ENCODE data around the gene RALGDS. TPM values are rescaled to one million over a fixed set of nuclear protein-coding genes. Genes with fewer than 3 reads are reported as not detected.
"Not testable (repeated sequence)": the region's sequence is repeated elsewhere in the genome, so short reads cannot be mapped to it uniquely, and the experiment has no call there.

The RALGDS gene
- total and polyA plus RNA-seq, 2 donors (not counting 1 experiment from before 2014, with no cell fraction given), result 62.4 to 88.0 TPM

DNA sequence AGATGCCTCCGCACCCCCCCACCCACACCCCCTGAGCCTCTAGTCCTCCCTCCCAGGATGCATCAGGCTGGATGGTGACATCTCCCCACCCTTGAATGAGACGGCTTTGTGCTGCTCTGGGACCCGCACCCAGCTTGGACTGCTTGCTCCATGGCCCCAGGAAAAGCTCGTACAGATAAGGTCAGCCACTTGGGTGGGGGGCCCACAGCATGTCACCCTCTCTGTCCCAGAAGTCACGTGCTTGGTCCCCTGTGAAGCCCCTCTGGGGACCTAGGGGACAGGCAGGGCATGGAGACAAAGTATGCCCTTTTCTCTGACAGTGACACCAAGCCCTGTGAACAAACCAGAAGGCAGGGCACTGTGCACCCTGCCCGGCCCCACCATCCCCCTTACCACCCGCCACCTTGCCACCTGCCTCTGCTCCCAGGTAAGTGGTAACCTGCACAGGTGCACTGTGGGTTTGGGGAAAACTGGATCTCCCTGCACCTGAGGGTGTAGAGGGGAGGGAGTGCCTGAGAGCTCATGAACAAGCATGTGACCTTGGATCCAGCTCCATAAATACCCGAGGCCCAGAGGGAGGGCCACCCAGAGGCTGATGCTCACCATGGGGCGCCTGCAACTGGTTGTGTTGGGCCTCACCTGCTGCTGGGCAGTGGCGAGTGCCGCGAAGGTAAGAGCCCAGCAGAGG, 38.9 kb downstream of the RALGDS start:
- POLR2A ChIA-PET; intact Hi-C loops (cut with micrococcal nuclease): not testable (repeated sequence)
- WGBS (ENCODE audit: insufficient coverage), result 84% methylated on average over 4 of the region's 12 CpGs

DNA sequence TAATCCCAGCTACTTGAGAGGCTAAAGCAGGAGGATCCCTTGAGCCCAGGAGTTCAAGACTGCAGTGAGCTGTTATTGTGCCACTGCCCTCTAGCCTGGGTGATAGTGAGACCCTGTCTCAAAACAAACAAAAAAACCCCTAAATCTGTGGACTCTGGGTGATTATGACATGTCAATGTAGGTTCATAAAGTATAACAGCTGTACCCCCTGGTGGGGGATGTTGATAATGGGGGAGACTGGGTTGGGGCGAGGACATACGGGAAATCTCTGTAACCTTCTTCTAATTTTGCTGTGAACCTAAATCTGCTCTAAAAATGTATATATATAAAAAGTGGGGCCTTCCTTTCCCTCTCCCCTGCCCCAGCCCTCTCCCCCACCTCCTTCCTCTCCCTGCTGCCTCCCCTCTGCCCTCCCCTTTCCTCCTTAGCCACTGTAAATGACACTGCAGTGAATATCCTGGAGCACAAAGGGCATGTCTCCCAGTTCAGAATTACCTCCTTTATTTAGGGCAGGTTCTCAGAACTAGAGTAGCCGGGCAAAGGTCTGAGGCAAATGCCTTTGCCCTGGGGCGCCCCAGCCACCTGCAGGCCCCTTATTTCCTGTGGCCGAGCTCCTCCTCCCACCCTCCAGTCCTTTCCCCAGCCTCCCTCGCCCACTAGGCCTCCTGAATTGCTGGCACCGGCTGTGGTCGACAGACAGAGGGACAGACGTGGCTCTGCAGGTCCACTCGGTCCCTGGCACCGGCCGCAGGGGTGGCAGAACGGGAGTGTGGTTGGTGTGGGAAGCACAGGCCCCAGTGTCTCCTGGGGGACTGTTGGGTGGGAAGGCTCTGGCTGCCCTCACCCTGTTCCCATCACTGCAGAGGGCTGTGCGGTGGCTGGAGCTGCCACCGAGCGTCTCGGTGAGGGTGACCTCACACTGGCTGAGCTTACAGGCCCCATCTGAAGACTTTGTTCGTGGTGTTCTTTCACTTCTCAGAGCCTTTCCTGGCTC, 40.0 kb downstream of the RALGDS start:
- POLR2A ChIA-PET; H3K4me2 ChIP-seq (replicated peaks; ENCODE audit: low read depth, low read length, poor library complexity, severe bottlenecking); H3K36me3 ChIP-seq (replicated peaks in 1 of 2; ENCODE audit: control extremely low read depth in 1 of 2, control insufficient read depth in 1 of 2, extremely low read depth in 1 of 2, insufficient read depth in 2 of 2, low read length in 1 of 2); H4K20me1 ChIP-seq (ENCODE audit: control insufficient read depth, insufficient read depth, low read length, poor library complexity, severe bottlenecking); H3K4me3 ChIP-seq (ENCODE audit: control extremely low read depth in 1 of 5, extremely low read depth in 1 of 5, insufficient read depth in 1 of 5, low read depth in 2 of 5, low read length in 4 of 5); H3K27ac ChIP-seq (ENCODE audit: low read length in 2 of 2); H3K27ac Mint-ChIP-seq; intact Hi-C loops (cut with micrococcal nuclease); H3K79me2 ChIP-seq (ENCODE audit: control insufficient read depth, insufficient read depth, low read length); H3K27me3 Mint-ChIP-seq; H3K9ac ChIP-seq (ENCODE audit: low read length); DNase-seq; H3K4me1 Mint-ChIP-seq; ATAC-seq (ENCODE audit: low read depth); H3K27me3 ChIP-seq (replicated peaks in 1 of 4; ENCODE audit: control extremely low read depth in 1 of 4, control insufficient read depth in 3 of 4, insufficient read depth in 4 of 4, low read length in 3 of 4); H3K9me3 ChIP-seq (ENCODE audit: control extremely low read depth in 1 of 3, control insufficient read depth in 2 of 3, insufficient read depth in 1 of 3, low read length in 2 of 3); H3K4me3 Mint-ChIP-seq; H2AFZ ChIP-seq (ENCODE audit: insufficient read depth, low read depth, low read length, poor library complexity, severe bottlenecking); H3K9me3 Mint-ChIP-seq (ENCODE audit: insufficient read depth); H3K4me1 ChIP-seq (ENCODE audit: control insufficient read depth in 2 of 2, insufficient read depth in 2 of 2, low read length in 2 of 2): not testable (repeated sequence)
- CTCF ChIA-PET, result interaction anchor here (1.1 kb wide), 1 partner anchor 33 kb away, joined by 3 read pairs; no protein-coding TSS in a partner anchor
- 95% methylated on average over 5 of the region's 18 CpGs for WGBS (ENCODE audit: insufficient coverage)

More for the DNA sequence above, 38.9 kb downstream of the RALGDS start:
- ATAC-seq (ENCODE audit: low read depth); H3K4me2 ChIP-seq (replicated peaks; ENCODE audit: low read depth, low read length, poor library complexity, severe bottlenecking); H3K36me3 ChIP-seq (replicated peaks in 1 of 2; ENCODE audit: control extremely low read depth in 1 of 2, control insufficient read depth in 1 of 2, extremely low read depth in 1 of 2, insufficient read depth in 2 of 2, low read length in 1 of 2); CTCF ChIA-PET; H3K4me1 Mint-ChIP-seq; H3K27ac ChIP-seq (ENCODE audit: low read length in 2 of 2); H3K4me3 Mint-ChIP-seq; H3K9ac ChIP-seq (ENCODE audit: low read length); H3K79me2 ChIP-seq (ENCODE audit: control insufficient read depth, insufficient read depth, low read length); H3K9me3 ChIP-seq (ENCODE audit: control extremely low read depth in 1 of 3, control insufficient read depth in 2 of 3, insufficient read depth in 1 of 3, low read length in 2 of 3); H3K4me3 ChIP-seq (ENCODE audit: control extremely low read depth in 1 of 5, extremely low read depth in 1 of 5, insufficient read depth in 1 of 5, low read depth in 2 of 5, low read length in 4 of 5); H3K27me3 Mint-ChIP-seq; H3K9me3 Mint-ChIP-seq (ENCODE audit: insufficient read depth); H3K27ac Mint-ChIP-seq; H3K4me1 ChIP-seq (ENCODE audit: control insufficient read depth in 2 of 2, insufficient read depth in 2 of 2, low read length in 2 of 2); H2AFZ ChIP-seq (ENCODE audit: insufficient read depth, low read depth, low read length, poor library complexity, severe bottlenecking); DNase-seq; H3K27me3 ChIP-seq (replicated peaks in 1 of 4; ENCODE audit: control extremely low read depth in 1 of 4, control insufficient read depth in 3 of 4, insufficient read depth in 4 of 4, low read length in 3 of 4); H4K20me1 ChIP-seq (ENCODE audit: control insufficient read depth, insufficient read depth, low read length, poor library complexity, severe bottlenecking): not testable (repeated sequence)
